ENCODE measurements around the gene DSCAM.
"Not testable (repeated sequence)": the region's sequence is repeated elsewhere in the genome, so short reads cannot be mapped to it uniquely, and the experiment has no call there.

DSCAM gene

GRCh38 chr21:40356644-40357043 is 490.3 kb downstream of the DSCAM start:
- no peak for DNase-seq

GRCh38 chr21:40355076-40355475 is 491.9 kb downstream of the DSCAM start:
- DNase-seq, result no peak

- no peak for DNase-seq
These were observed 496.0 kb downstream of the DSCAM start for GRCh38 chr21:40351006-40351405.

GRCh38 chr21:40349591-40349990 is 497.4 kb downstream of the DSCAM start:
- DNase-seq, result no peak

- no peak for DNase-seq
These were observed 501.1 kb downstream of the DSCAM start for GRCh38 chr21:40345711-40346321.

GRCh38 chr21:40340357-40340756 is 506.6 kb downstream of the DSCAM start:
- no peak for DNase-seq

- no peak for DNase-seq
These were observed 507.9 kb downstream of the DSCAM start for GRCh38 chr21:40339050-40339449.

- no peak for DNase-seq
These were observed 509.0 kb downstream of the DSCAM start for GRCh38 chr21:40337981-40338380.

- DNase-seq, result no peak
These were observed 511.3 kb downstream of the DSCAM start for GRCh38 chr21:40335704-40336103.

GRCh38 chr21:40334159-40334558 is 512.8 kb downstream of the DSCAM start:
- no peak for DNase-seq

- no peak for DNase-seq
These were observed 513.2 kb downstream of the DSCAM start for GRCh38 chr21:40333731-40334130.

- no peak for DNase-seq
These were observed 515.2 kb downstream of the DSCAM start for GRCh38 chr21:40331804-40332203.

GRCh38 chr21:40331172-40331571 is 515.8 kb downstream of the DSCAM start:
- DNase-seq, result no peak

- DNase-seq, result no peak
These were observed 522.6 kb downstream of the DSCAM start for GRCh38 chr21:40324389-40324788.

- not testable (repeated sequence) for DNase-seq
These were observed 526.2 kb downstream of the DSCAM start for GRCh38 chr21:40320718-40321117.

GRCh38 chr21:40318371-40318770 is 528.6 kb downstream of the DSCAM start:
- no peak for DNase-seq

- DNase-seq, result no peak
These were observed 530.9 kb downstream of the DSCAM start for GRCh38 chr21:40316104-40316503.

GRCh38 chr21:40315626-40316025 is 531.3 kb downstream of the DSCAM start:
- DNase-seq, result no peak

- no peak for DNase-seq
These were observed 533.7 kb downstream of the DSCAM start for GRCh38 chr21:40313260-40313659.

- DNase-seq, result no peak
These were observed 546.7 kb downstream of the DSCAM start for GRCh38 chr21:40300300-40300699.

GRCh38 chr21:40299451-40299850 is 547.5 kb downstream of the DSCAM start:
- DNase-seq, result no peak

GRCh38 chr21:40294345-40294744 is 552.6 kb downstream of the DSCAM start:
- no peak for DNase-seq

- DNase-seq, result no peak
These were observed 555.4 kb downstream of the DSCAM start for GRCh38 chr21:40291560-40291959.

- DNase-seq, result no peak
These were observed 562.5 kb downstream of the DSCAM start for GRCh38 chr21:40284409-40284808.

Measured in CD4-positive, alpha-beta T cell treated with Interleukin-17A for 4 hours (primary cell).